K562 (cell line): Measurements from ENCODE around the gene SLC12A4. TPM values are rescaled to one million over a fixed set of nuclear protein-coding genes. Genes with fewer than 3 reads are reported as not detected.

Source experiments
- CEBPB ChIP-seq: fragments of 450-650 bp; IDR thresholded peaks from 2 replicates; pipeline ENCODE4 v1.6.1; 2016; ENCODE audit warnings: missing genetic modification characterization, missing compliant biosample characterization
- E4F1 ChIP-seq: fragments of 250-450 bp; sonication (Bioruptor Pico); IDR thresholded peaks from 2 replicates; pipeline ENCODE4 v1.5.0; 2021; ENCODE audit warnings: mild to moderate bottlenecking, borderline replicate concordance
- HDAC1 ChIP-seq, 2 experiments: fragments of 450-650 bp; IDR thresholded peaks; 2 replicates each; pipeline ENCODE4 v1.6.1; 2016 to 2017; ENCODE audit warnings: inconsistent platforms in 1 of 2, mild to moderate bottlenecking in 1 of 2, moderate library complexity in 1 of 2
- KDM2B ChIP-seq: fragments of 250-450 bp; sonication (Bioruptor Pico); IDR thresholded peaks from 2 replicates; pipeline ENCODE4 v1.8.0; 2021; ENCODE audit warnings: mild to moderate bottlenecking, moderate library complexity
- MYC ChIP-seq, 2 experiments: fragments of 250-450 bp in 1 of 2; sonication (Bioruptor Pico) in 1 of 2; IDR thresholded peaks; 2 replicates each; pipeline versions ENCODE4 v1.5.1 to v1.6.1; 2012 to 2021; ENCODE audit warnings: low read depth in 2 of 2, borderline replicate concordance in 1 of 2, improper control_type of control experiment in 1 of 2, low read length in 1 of 2, mild to moderate bottlenecking in 1 of 2, moderate library complexity in 1 of 2
- NR2F6 ChIP-seq: fragments of 450-650 bp; formaldehyde crosslinking; IDR thresholded peaks from 2 replicates; pipeline ENCODE4 v1.4.0; 2020; ENCODE audit warnings: mild to moderate bottlenecking
- POLR2AphosphoS2 ChIP-seq: IDR thresholded peaks from 2 replicates; pipeline ENCODE4 v1.6.1; 2012; ENCODE audit warnings: low read length, improper control_type of control experiment
- SNRNP70 ChIP-seq: fragments of 200-400 bp; formaldehyde crosslinking; optimal IDR thresholded peaks from 2 replicates; pipeline ENCODE3; 2017; ENCODE audit warnings: low read depth, low read length
- ZBED1 ChIP-seq: IDR thresholded peaks from 2 replicates; pipeline ENCODE4 v1.6.1; 2014
- ZC3H4 ChIP-seq: sonication (generic); formaldehyde crosslinking; IDR thresholded peaks from 2 replicates; pipeline ENCODE4 v1.9.0; 2021; ENCODE audit warnings: missing genetic modification reagents, borderline replicate concordance
- ZNF23 ChIP-seq: fragments of 250-450 bp; sonication (Bioruptor Pico); IDR thresholded peaks from 2 replicates; pipeline ENCODE4 v1.4.0; 2020; ENCODE audit warnings: mild to moderate bottlenecking
- ZNF395 ChIP-seq: fragments of 200-800 bp; sonication (Bioruptor generic); IDR thresholded peaks from 2 replicates; pipeline ENCODE4 v1.6.1; 2017; ENCODE audit warnings: missing genetic modification characterization, missing compliant biosample characterization
- ZNF778 ChIP-seq: fragments of 450-650 bp; formaldehyde crosslinking; IDR thresholded peaks from 2 replicates; pipeline ENCODE4 v1.4.0; 2020; ENCODE audit warnings: mild to moderate bottlenecking, moderate library complexity
- polyA plus RNA-seq, 8 experiments: library from polyadenylated mRNA; depleted of rRNA in 4 of 8; stranded (reverse) in 5 of 8; unstranded in 3 of 8; fragments of >200 nt; fragmentation: Nextera tagmentation in 2 of 8; fragmentation: Illumina TruSeq in 1 of 8; extraction: Ambion mirVana in 2 of 8; extraction: Trizol in 1 of 8; gene quantifications; 2 replicates each; pipeline versions ENCODE4 v1.2.1 to v1.2.3, GENCODE V29; 2011 to 2014; ENCODE audit warnings: inconsistent platforms in 1 of 8, missing spikeins in 1 of 8
- total RNA-seq, 7 experiments: library from RNA; depleted of rRNA in 6 of 7; stranded (reverse); fragments of >200 nt in 6 of 7; fragmentation: Illumina TruSeq in 2 of 7; extraction: Trizol in 2 of 7; gene quantifications; 2 replicates each; pipeline versions ENCODE4 v1.2.1 to v1.2.3, GENCODE V29; 2011 to 2021; ENCODE audit warnings: low replicate concordance in 1 of 7
- TF ChIP-seq, protein P1 (sequence below): fragments of 450-650 bp; conservative IDR thresholded peaks from 2 replicates; pipeline ENCODE4 v1.6.1; 2016; ENCODE audit warnings: missing genetic modification characterization, low read depth, mild to moderate bottlenecking, missing compliant biosample characterization, moderate library complexity
- TF ChIP-seq, protein P2 (sequence below): fragments of 250-450 bp; sonication (Bioruptor Pico); IDR thresholded peaks from 2 replicates; pipeline ENCODE4 v1.8.0; 2021; ENCODE audit warnings: moderate library complexity, mild to moderate bottlenecking, inconsistent platforms
- TF ChIP-seq, protein P3 (sequence below): fragments of 200-800 bp; sonication (Bioruptor generic); IDR thresholded peaks from 2 replicates; pipeline ENCODE4 v1.6.1; 2017; ENCODE audit warnings: missing genetic modification characterization, missing compliant biosample characterization

SLC12A4 gene
- total and polyA plus RNA-seq, 9 of the 15 experiments (the other 6 are each of a cell fraction or from before 2014, with no cell fraction given), result 0.75 to 43.5 (median 15.0) TPM

DNA sequence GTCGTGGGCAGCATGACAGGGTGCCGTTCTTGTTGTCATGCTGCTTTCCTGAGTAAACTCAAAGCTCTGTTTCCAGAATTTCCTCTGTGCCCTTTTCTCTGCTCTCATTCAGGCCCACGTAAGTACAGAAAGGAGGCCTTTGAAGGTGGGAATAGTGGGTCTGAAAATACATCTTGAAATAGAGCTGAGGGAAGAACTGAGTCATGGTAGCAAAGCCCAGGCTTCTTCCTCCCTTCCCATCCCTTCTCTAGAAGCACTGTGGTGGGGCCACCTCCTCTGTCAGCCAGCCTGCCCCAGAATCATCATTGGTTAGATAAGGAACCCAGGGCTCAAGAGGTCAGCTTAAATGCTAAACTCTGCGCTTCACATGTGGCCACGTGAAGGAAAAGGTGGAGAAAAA lies 46.2 kb downstream of the SLC12A4 start (continued):
- 0 out of 2 replicates have a peak, but pooled peaks have one; percentile 26 for TF ChIP-seq MYC (IDR thresholded peaks at IDR 0.05; ENCODE audit: low read depth, low read length)
- TF ChIP-seq MYC (CRISPR knock-in tag; IDR thresholded peaks at IDR 0.05; ENCODE audit: borderline replicate concordance, low read depth), result no peak
- TF ChIP-seq E4F1 (CRISPR knock-in tag), result no peak
- no peak for TF ChIP-seq CEBPB (tag)
- no peak for TF ChIP-seq KDM2B
- TF ChIP-seq, protein P1, sequence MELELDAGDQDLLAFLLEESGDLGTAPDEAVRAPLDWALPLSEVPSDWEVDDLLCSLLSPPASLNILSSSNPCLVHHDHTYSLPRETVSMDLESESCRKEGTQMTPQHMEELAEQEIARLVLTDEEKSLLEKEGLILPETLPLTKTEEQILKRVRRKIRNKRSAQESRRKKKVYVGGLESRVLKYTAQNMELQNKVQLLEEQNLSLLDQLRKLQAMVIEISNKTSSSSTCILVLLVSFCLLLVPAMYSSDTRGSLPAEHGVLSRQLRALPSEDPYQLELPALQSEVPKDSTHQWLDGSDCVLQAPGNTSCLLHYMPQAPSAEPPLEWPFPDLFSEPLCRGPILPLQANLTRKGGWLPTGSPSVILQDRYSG, result no peak
- no peak for TF ChIP-seq ZNF23 (CRISPR knock-in tag)
- no peak for TF ChIP-seq SNRNP70
- TF ChIP-seq ZNF778, result no peak
- TF ChIP-seq HDAC1 (IDR thresholded peaks at IDR 0.05), result 0 out of 4 replicates have a peak, but pooled peaks of 1 of the 2 experiments have one; percentile 27
- TF ChIP-seq ZC3H4 (CRISPR knock-in tag), result no peak
- TF ChIP-seq, protein P2, sequence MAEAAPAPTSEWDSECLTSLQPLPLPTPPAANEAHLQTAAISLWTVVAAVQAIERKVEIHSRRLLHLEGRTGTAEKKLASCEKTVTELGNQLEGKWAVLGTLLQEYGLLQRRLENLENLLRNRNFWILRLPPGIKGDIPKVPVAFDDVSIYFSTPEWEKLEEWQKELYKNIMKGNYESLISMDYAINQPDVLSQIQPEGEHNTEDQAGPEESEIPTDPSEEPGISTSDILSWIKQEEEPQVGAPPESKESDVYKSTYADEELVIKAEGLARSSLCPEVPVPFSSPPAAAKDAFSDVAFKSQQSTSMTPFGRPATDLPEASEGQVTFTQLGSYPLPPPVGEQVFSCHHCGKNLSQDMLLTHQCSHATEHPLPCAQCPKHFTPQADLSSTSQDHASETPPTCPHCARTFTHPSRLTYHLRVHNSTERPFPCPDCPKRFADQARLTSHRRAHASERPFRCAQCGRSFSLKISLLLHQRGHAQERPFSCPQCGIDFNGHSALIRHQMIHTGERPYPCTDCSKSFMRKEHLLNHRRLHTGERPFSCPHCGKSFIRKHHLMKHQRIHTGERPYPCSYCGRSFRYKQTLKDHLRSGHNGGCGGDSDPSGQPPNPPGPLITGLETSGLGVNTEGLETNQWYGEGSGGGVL (CRISPR knock-in tag), result no peak
- TF ChIP-seq, protein P3, sequence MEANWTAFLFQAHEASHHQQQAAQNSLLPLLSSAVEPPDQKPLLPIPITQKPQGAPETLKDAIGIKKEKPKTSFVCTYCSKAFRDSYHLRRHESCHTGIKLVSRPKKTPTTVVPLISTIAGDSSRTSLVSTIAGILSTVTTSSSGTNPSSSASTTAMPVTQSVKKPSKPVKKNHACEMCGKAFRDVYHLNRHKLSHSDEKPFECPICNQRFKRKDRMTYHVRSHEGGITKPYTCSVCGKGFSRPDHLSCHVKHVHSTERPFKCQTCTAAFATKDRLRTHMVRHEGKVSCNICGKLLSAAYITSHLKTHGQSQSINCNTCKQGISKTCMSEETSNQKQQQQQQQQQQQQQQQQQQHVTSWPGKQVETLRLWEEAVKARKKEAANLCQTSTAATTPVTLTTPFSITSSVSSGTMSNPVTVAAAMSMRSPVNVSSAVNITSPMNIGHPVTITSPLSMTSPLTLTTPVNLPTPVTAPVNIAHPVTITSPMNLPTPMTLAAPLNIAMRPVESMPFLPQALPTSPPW (CRISPR knock-in tag), result no peak
- no peak for TF ChIP-seq POLR2AphosphoS2
- no peak for TF ChIP-seq ZNF395
- TF ChIP-seq ZBED1, result no peak
- TF ChIP-seq NR2F6 (CRISPR knock-in tag), result no peak
